Measurements from ENCODE around the gene LONRF3.
A peak's percentile ranks its signal among the peaks of the same experiment; 100 is the strongest.

Gene LONRF3

GRCh38 chrX:118974088-118974907, at the start of gene LONRF3:
Gene LONRF3, plus strand, starts transcription at chrX:118974618. Its CDS starts 163 bp downstream, at chrX:118974781.
- peak in 13 of 14 donors; percentile 4 to 79 (median 41) for DNase-seq

GRCh38 chrX:118928151-118928550, 46.3 kb upstream of the LONRF3 start:
- no peak for DNase-seq

GRCh38 chrX:118935352-118935751, 39.1 kb upstream of the LONRF3 start:
- DNase-seq, result no peak

- no peak for DNase-seq
These were observed 33.3 kb upstream of the LONRF3 start for GRCh38 chrX:118941147-118941546.

- DNase-seq, result no peak
These were observed 31.3 kb upstream of the LONRF3 start for GRCh38 chrX:118943102-118943501.

GRCh38 chrX:118945921-118946320, 28.5 kb upstream of the LONRF3 start:
- peak in 1 of 14 donors; percentile 37 for DNase-seq

GRCh38 chrX:118948270-118948669, 26.1 kb upstream of the LONRF3 start:
- DNase-seq, result no peak

- DNase-seq, result no peak
These were observed 12.4 kb upstream of the LONRF3 start for GRCh38 chrX:118961866-118962560.

GRCh38 chrX:118963159-118963558, 11.3 kb upstream of the LONRF3 start:
- DNase-seq, result no peak

- DNase-seq, result no peak
These were observed 10.2 kb upstream of the LONRF3 start for GRCh38 chrX:118964252-118964651.

- DNase-seq, result no peak
These were observed 9.0 kb upstream of the LONRF3 start for GRCh38 chrX:118965395-118965794.

GRCh38 chrX:118968031-118968430, 6.4 kb upstream of the LONRF3 start:
- peak in 1 of 14 donors; percentile 3 for DNase-seq

- DNase-seq, result no peak
These were observed 2.9 kb upstream of the LONRF3 start for GRCh38 chrX:118971552-118971951.

GRCh38 chrX:118973389-118974087, 880 bp upstream of the LONRF3 start:
- DNase-seq, result peak in 3 of 14 donors; percentile 4 to 33 (median 4)

- DNase-seq, result peak in 5 of 14 donors; percentile 4 to 27 (median 9)
These were observed 672 bp downstream of the LONRF3 start for GRCh38 chrX:118974908-118975671.

GRCh38 chrX:118975831-118976598, 1.6 kb downstream of the LONRF3 start:
- peak in 11 of 14 donors; percentile 8 to 69 (median 17) for DNase-seq

- peak in 7 of 14 donors; percentile 1 to 27 (median 13) for DNase-seq
These were observed 2.4 kb downstream of the LONRF3 start for GRCh38 chrX:118976599-118977340.

GRCh38 chrX:118977424-118977823, 3.0 kb downstream of the LONRF3 start:
- no peak for DNase-seq

- DNase-seq, result no peak
These were observed 4.0 kb downstream of the LONRF3 start for GRCh38 chrX:118978451-118978850.

GRCh38 chrX:118980761-118981160, 6.3 kb downstream of the LONRF3 start:
- no peak for DNase-seq

GRCh38 chrX:118983513-118983912, 9.1 kb downstream of the LONRF3 start:
- no peak for DNase-seq
